Fibroblast of lung (primary cell): Measurements from ENCODE around the gene KLRF1. TPM values are rescaled to one million over a fixed set of nuclear protein-coding genes. Genes with fewer than 3 reads are reported as not detected.

ENCODE experiments used
- DNase-seq, 2 donors: peaks; one replicate each; pipeline versions ENCODE4 v3.0.0 to v3.0.0-alpha.2; 2010; ENCODE audit warnings: low read depth in 2 of 2
- H2AFZ ChIP-seq: 2 replicates; pipeline ENCODE4 v1.5.1; 2012; ENCODE audit warnings: low read length, control low read depth, inconsistent platforms
- H3K27ac ChIP-seq: 2 replicates; pipeline ENCODE4 v1.5.1; 2011; ENCODE audit warnings: low read length, control low read depth; ENCODE audit not compliant: insufficient read depth
- H3K27me3 ChIP-seq: 2 replicates; pipeline ENCODE4 v1.5.1; 2011; ENCODE audit warnings: mild to moderate bottlenecking, low read length; ENCODE audit not compliant: control insufficient read depth, insufficient read depth
- H3K36me3 ChIP-seq: 2 replicates; pipeline ENCODE4 v1.5.1; 2011; ENCODE audit warnings: low read length; ENCODE audit not compliant: control insufficient read depth, insufficient read depth
- H3K4me1 ChIP-seq: 2 replicates; pipeline ENCODE4 v1.5.1; 2011; ENCODE audit warnings: low read length; ENCODE audit not compliant: control insufficient read depth, insufficient read depth; ENCODE audit errors: extremely low read depth
- H3K4me2 ChIP-seq: 2 replicates; pipeline ENCODE4 v1.5.1; 2011; ENCODE audit warnings: low read length, control low read depth; ENCODE audit not compliant: insufficient read depth; ENCODE audit errors: extremely low read depth
- H3K4me3 ChIP-seq, 4 experiments: fragments of 200-600 bp in 1 of 4; sonication (generic) in 1 of 4; replicated peaks in 1 of 4; 2 replicates each; pipeline ENCODE4 v1.5.1; 2011 to 2016; ENCODE audit warnings: low read length in 4 of 4, low read depth in 3 of 4, mild to moderate bottlenecking in 3 of 4, control low read depth in 2 of 4, inconsistent platforms in 1 of 4, mixed read lengths in 1 of 4; ENCODE audit not compliant: insufficient read depth in 1 of 4; ENCODE audit errors: control extremely low read depth in 1 of 4
- H3K79me2 ChIP-seq: 2 replicates; pipeline ENCODE4 v1.5.1; 2012; ENCODE audit warnings: mild to moderate bottlenecking, low read length, inconsistent platforms; ENCODE audit not compliant: control insufficient read depth, insufficient read depth
- H3K9ac ChIP-seq: 2 replicates; pipeline ENCODE4 v1.5.1; 2011; ENCODE audit warnings: mild to moderate bottlenecking, low read length, control low read depth; ENCODE audit not compliant: insufficient read depth
- H3K9me3 ChIP-seq: 2 replicates; pipeline ENCODE4 v1.5.1; 2012; ENCODE audit warnings: low read depth, low read length; ENCODE audit not compliant: control insufficient read depth, insufficient read depth
- H4K20me1 ChIP-seq: 2 replicates; pipeline ENCODE4 v1.5.1; 2011; ENCODE audit warnings: low read length; ENCODE audit not compliant: control insufficient read depth, insufficient read depth; ENCODE audit errors: extremely low read depth
- CTCF ChIP-seq, 2 donors: IDR thresholded peaks in 1 of 2; conservative IDR thresholded peaks in 1 of 2; 1 replicate in 1 of 2; 2 replicates in 1 of 2; pipeline ENCODE4 v1.5.1; 2011 to 2012; ENCODE audit warnings: low read length in 2 of 2, control low read depth in 1 of 2, inconsistent platforms in 1 of 2, low read depth in 1 of 2, mild to moderate bottlenecking in 1 of 2
- EZH2 ChIP-seq: IDR thresholded peaks from 2 replicates; pipeline ENCODE4 v1.5.1; 2012; ENCODE audit warnings: low read length, control low read depth, mild to moderate bottlenecking; ENCODE audit errors: missing control alignments
- polyA plus RNA-seq, 2 donors: library from polyadenylated mRNA; depleted of rRNA in 1 of 2; stranded (reverse) in 1 of 2; unstranded in 1 of 2; fragments of >200 nt; gene quantifications; 2 replicates each; pipeline ENCODE4 v1.2.1, GENCODE V29; 2011 to 2012; ENCODE audit warnings: missing spikeins in 1 of 2
- total RNA-seq: library from RNA; depleted of rRNA; stranded (reverse); fragments of >200 nt; gene quantifications from 2 replicates; pipeline ENCODE4 v1.2.1, GENCODE V29; 2014

The KLRF1 gene
- total and polyA plus RNA-seq, 2 donors (not counting 1 experiment from before 2014, with no cell fraction given) = 0.11 TPM; not detected in 1

- Histone ChIP-seq H3K4me3 (no peak overlapping the region), H2AFZ (no peak overlapping the region), H3K9ac (no peak overlapping the region), H3K79me2 (no peaks in the 10 kb centered on the region), H3K9me3 (no peaks in the 10 kb centered on the region), H3K27ac (no peak overlapping the region), H3K4me2 (no peak overlapping the region), H4K20me1 (no peaks in the 10 kb centered on the region), H3K4me1 (no peaks in the 10 kb centered on the region), H3K36me3 (no peaks in the 10 kb centered on the region), H3K27me3 (no peaks in the 10 kb centered on the region)
- TF ChIP-seq CTCF (conservative IDR thresholded peaks at IDR 0.05 in 1 of 2, IDR thresholded peaks at IDR 0.05 in 1 of 2; ENCODE audit: low read depth in 1 of 2, low read length in 2 of 2) = no peak
- no peak for TF ChIP-seq EZH2
- DNase-seq = no peak
Measured at GRCh38 chr12:9782547-9783382, 44.5 kb upstream of the KLRF1 start.

GRCh38 chr12:9784326-9784725 is 43.0 kb upstream of the KLRF1 start:
- Histone ChIP-seq H3K27me3 (no peaks in the 10 kb centered on the region), H3K9me3 (no peaks in the 10 kb centered on the region), H3K27ac (no peak overlapping the region), H3K4me3 (no peak overlapping the region), H3K4me1 (no peaks in the 10 kb centered on the region), H2AFZ (no peak overlapping the region), H3K9ac (no peak overlapping the region), H4K20me1 (no peaks in the 10 kb centered on the region), H3K79me2 (no peaks in the 10 kb centered on the region), H3K36me3 (no peaks in the 10 kb centered on the region), H3K4me2 (no peak overlapping the region)
- TF ChIP-seq EZH2 (no peak), CTCF (conservative IDR thresholded peaks at IDR 0.05 in 1 of 2, IDR thresholded peaks at IDR 0.05 in 1 of 2; ENCODE audit: low read depth in 1 of 2, low read length in 2 of 2) (no peak)
- DNase-seq = no peak

- TF ChIP-seq CTCF (conservative IDR thresholded peaks at IDR 0.05 in 1 of 2, IDR thresholded peaks at IDR 0.05 in 1 of 2; ENCODE audit: low read depth in 1 of 2, low read length in 2 of 2) (no peak), EZH2 (no peak)
- H3K79me2 ChIP-seq = no peaks in the 10 kb centered on the region
- no peaks in the 10 kb centered on the region for H4K20me1 ChIP-seq
- no peak for DNase-seq
- H3K27ac ChIP-seq = no peak overlapping the region
- H3K27me3 ChIP-seq = no peaks in the 10 kb centered on the region
- H2AFZ ChIP-seq = no peak overlapping the region
- no peak overlapping the region for H3K4me3 ChIP-seq
- H3K9me3 ChIP-seq = no peaks in the 10 kb centered on the region
- H3K4me2 ChIP-seq = no peak overlapping the region
- no peak overlapping the region for H3K9ac ChIP-seq
- no peaks in the 10 kb centered on the region for H3K36me3 ChIP-seq
- H3K4me1 ChIP-seq = no peaks in the 10 kb centered on the region
Measured at GRCh38 chr12:9784816-9785215, 42.5 kb upstream of the KLRF1 start.
